ENCODE measurements around the gene CHST11. TPM values are rescaled to one million over a fixed set of nuclear protein-coding genes. Genes with fewer than 3 reads are reported as not detected.

Gene CHST11
- total and polyA plus RNA-seq, 10 of the 15 experiments (the other 5 are each of a cell fraction or from before 2014, with no cell fraction given), result 1.9 to 38.1 (median 17.2) TPM

DNA sequence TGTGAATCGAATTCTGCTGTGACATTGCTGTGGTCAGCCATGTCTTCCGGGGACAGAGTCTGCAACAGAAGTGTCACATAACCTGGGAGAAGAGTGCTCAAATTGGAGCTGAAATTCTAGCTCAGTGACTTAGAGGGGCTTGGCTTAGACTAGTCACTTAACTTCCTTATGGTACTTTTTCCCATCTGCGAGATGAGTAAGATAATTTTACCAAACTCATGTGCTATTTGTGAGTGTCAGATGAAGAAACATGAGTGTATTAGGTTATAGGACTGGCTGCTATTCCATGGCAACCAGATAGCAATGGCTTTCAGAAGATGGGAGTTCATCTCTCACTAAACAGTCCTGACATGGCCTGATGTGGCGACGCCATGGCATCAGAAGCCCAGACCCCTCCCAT is 104.1 kb downstream of the CHST11 start:
- ChIA-PET RAD21 (ENCODE audit: unreplicated experiment) (no interaction called here), POLR2A (no interaction called here), CTCF (no interaction called here), SMC1A (ENCODE audit: uncharacterized antibody, unreplicated experiment) (interaction anchor here (0.9 to 1.0 kb wide), 2 partner anchors 11 to 28 kb away, joined by 3 read pairs; no protein-coding TSS in a partner anchor)
- no peak for FAIRE-seq
- peaks cover 18% of the 10 kb centered on the region for H3K79me2 ChIP-seq (ENCODE audit: control insufficient read depth, insufficient read depth, low read length)
- H3K4me3 ChIP-seq, result no peak overlapping the region
- no TSS peak for BruUV-seq (replicated peaks)
- in situ Hi-C loops (cut with MboI) (no loop called here), intact Hi-C loops (cut with micrococcal nuclease; ENCODE audit: unreplicated experiment) (no loop called here)
- ATAC-seq, result no peak
- 78% methylated on average over 5 of the region's 5 CpGs for WGBS (ENCODE audit: insufficient coverage, insufficient replicate concordance, low lambda C conversion rate, missing lambda C conversion rate)
- H4K20me1 ChIP-seq (ENCODE audit: control insufficient read depth, insufficient read depth), result no peaks in the 10 kb centered on the region
- H3K9me3 ChIP-seq (replicated peaks; ENCODE audit: control insufficient read depth, insufficient read depth, low read length), result peaks cover 13% of the 10 kb centered on the region
- DNase-seq (ENCODE audit: low read depth, low spot score), result no peak
- H3K9ac ChIP-seq (ENCODE audit: control insufficient read depth, insufficient read depth, low read length), result no peak overlapping the region
- H3K36me3 ChIP-seq (ENCODE audit: control insufficient read depth in 2 of 2, insufficient read depth in 2 of 2, low read length in 1 of 2), result peaks cover 0 to 1% of the 10 kb centered on the region in 2 experiments; a peak in 3 of 4 replicates
- H2AFZ ChIP-seq (ENCODE audit: control insufficient read depth, low read depth, low read length), result no peak overlapping the region
- no peak overlapping the region for H3K27ac ChIP-seq (ENCODE audit: control insufficient read depth, insufficient read depth)
- no peak overlapping the region for H3K4me2 ChIP-seq (ENCODE audit: control insufficient read depth, insufficient read depth)
- no peaks in the 10 kb centered on the region for H3K27me3 ChIP-seq (replicated peaks in 1 of 2; ENCODE audit: control insufficient read depth in 2 of 2, insufficient read depth in 2 of 2, low read length in 1 of 2)
- H3K4me1 ChIP-seq (ENCODE audit: control insufficient read depth, insufficient read depth, low read length), result peaks cover 3% of the 10 kb centered on the region; the same call in 1 of the 2 replicates
- TF ChIP-seq, protein P1, sequence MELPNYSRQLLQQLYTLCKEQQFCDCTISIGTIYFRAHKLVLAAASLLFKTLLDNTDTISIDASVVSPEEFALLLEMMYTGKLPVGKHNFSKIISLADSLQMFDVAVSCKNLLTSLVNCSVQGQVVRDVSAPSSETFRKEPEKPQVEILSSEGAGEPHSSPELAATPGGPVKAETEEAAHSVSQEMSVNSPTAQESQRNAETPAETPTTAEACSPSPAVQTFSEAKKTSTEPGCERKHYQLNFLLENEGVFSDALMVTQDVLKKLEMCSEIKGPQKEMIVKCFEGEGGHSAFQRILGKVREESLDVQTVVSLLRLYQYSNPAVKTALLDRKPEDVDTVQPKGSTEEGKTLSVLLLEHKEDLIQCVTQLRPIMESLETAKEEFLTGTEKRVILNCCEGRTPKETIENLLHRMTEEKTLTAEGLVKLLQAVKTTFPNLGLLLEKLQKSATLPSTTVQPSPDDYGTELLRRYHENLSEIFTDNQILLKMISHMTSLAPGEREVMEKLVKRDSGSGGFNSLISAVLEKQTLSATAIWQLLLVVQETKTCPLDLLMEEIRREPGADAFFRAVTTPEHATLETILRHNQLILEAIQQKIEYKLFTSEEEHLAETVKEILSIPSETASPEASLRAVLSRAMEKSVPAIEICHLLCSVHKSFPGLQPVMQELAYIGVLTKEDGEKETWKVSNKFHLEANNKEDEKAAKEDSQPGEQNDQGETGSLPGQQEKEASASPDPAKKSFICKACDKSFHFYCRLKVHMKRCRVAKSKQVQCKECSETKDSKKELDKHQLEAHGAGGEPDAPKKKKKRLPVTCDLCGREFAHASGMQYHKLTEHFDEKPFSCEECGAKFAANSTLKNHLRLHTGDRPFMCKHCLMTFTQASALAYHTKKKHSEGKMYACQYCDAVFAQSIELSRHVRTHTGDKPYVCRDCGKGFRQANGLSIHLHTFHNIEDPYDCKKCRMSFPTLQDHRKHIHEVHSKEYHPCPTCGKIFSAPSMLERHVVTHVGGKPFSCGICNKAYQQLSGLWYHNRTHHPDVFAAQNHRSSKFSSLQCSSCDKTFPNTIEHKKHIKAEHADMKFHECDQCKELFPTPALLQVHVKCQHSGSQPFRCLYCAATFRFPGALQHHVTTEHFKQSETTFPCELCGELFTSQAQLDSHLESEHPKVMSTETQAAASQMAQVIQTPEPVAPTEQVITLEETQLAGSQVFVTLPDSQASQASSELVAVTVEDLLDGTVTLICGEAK (IDR thresholded peaks at IDR 0.05; ENCODE audit: borderline replicate concordance), result no peak
- TF ChIP-seq, protein P2, sequence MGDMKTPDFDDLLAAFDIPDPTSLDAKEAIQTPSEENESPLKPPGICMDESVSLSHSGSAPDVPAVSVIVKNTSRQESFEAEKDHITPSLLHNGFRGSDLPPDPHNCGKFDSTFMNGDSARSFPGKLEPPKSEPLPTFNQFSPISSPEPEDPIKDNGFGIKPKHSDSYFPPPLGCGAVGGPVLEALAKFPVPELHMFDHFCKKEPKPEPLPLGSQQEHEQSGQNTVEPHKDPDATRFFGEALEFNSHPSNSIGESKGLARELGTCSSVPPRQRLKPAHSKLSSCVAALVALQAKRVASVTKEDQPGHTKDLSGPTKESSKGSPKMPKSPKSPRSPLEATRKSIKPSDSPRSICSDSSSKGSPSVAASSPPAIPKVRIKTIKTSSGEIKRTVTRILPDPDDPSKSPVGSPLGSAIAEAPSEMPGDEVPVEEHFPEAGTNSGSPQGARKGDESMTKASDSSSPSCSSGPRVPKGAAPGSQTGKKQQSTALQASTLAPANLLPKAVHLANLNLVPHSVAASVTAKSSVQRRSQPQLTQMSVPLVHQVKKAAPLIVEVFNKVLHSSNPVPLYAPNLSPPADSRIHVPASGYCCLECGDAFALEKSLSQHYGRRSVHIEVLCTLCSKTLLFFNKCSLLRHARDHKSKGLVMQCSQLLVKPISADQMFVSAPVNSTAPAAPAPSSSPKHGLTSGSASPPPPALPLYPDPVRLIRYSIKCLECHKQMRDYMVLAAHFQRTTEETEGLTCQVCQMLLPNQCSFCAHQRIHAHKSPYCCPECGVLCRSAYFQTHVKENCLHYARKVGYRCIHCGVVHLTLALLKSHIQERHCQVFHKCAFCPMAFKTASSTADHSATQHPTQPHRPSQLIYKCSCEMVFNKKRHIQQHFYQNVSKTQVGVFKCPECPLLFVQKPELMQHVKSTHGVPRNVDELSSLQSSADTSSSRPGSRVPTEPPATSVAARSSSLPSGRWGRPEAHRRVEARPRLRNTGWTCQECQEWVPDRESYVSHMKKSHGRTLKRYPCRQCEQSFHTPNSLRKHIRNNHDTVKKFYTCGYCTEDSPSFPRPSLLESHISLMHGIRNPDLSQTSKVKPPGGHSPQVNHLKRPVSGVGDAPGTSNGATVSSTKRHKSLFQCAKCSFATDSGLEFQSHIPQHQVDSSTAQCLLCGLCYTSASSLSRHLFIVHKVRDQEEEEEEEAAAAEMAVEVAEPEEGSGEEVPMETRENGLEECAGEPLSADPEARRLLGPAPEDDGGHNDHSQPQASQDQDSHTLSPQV (IDR thresholded peaks at IDR 0.05), result no peak
- no peak for TF ChIP-seq RELA (IDR thresholded peaks at IDR 0.05; ENCODE audit: borderline replicate concordance, partially characterized antibody)
- no peak for TF ChIP-seq NFYA (IDR thresholded peaks at IDR 0.05; ENCODE audit: borderline replicate concordance, low read depth, low read length)
- TF ChIP-seq, protein P3, sequence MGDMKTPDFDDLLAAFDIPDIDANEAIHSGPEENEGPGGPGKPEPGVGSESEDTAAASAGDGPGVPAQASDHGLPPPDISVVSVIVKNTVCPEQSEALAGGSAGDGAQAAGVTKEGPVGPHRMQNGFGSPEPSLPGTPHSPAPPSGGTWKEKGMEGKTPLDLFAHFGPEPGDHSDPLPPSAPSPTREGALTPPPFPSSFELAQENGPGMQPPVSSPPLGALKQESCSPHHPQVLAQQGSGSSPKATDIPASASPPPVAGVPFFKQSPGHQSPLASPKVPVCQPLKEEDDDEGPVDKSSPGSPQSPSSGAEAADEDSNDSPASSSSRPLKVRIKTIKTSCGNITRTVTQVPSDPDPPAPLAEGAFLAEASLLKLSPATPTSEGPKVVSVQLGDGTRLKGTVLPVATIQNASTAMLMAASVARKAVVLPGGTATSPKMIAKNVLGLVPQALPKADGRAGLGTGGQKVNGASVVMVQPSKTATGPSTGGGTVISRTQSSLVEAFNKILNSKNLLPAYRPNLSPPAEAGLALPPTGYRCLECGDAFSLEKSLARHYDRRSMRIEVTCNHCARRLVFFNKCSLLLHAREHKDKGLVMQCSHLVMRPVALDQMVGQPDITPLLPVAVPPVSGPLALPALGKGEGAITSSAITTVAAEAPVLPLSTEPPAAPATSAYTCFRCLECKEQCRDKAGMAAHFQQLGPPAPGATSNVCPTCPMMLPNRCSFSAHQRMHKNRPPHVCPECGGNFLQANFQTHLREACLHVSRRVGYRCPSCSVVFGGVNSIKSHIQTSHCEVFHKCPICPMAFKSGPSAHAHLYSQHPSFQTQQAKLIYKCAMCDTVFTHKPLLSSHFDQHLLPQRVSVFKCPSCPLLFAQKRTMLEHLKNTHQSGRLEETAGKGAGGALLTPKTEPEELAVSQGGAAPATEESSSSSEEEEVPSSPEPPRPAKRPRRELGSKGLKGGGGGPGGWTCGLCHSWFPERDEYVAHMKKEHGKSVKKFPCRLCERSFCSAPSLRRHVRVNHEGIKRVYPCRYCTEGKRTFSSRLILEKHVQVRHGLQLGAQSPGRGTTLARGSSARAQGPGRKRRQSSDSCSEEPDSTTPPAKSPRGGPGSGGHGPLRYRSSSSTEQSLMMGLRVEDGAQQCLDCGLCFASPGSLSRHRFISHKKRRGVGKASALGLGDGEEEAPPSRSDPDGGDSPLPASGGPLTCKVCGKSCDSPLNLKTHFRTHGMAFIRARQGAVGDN (IDR thresholded peaks at IDR 0.05), result no peak
- no peak for TF ChIP-seq EGR1 (IDR thresholded peaks at IDR 0.05; ENCODE audit: borderline replicate concordance in 1 of 2, low read depth in 2 of 2, low read length in 2 of 2)
- TF ChIP-seq RFX5 (IDR thresholded peaks at IDR 0.05; ENCODE audit: low read depth, low read length), result no peak
- TF ChIP-seq, protein P4, sequence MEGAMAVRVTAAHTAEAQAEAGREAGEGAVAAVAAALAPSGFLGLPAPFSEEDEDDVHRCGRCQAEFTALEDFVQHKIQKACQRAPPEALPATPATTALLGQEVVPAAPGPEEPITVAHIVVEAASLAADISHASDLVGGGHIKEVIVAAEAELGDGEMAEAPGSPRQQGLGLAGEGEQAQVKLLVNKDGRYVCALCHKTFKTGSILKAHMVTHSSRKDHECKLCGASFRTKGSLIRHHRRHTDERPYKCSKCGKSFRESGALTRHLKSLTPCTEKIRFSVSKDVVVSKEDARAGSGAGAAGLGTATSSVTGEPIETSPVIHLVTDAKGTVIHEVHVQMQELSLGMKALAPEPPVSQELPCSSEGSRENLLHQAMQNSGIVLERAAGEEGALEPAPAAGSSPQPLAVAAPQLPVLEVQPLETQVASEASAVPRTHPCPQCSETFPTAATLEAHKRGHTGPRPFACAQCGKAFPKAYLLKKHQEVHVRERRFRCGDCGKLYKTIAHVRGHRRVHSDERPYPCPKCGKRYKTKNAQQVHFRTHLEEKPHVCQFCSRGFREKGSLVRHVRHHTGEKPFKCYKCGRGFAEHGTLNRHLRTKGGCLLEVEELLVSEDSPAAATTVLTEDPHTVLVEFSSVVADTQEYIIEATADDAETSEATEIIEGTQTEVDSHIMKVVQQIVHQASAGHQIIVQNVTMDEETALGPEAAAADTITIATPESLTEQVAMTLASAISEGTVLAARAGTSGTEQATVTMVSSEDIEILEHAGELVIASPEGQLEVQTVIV (IDR thresholded peaks at IDR 0.05; ENCODE audit: borderline replicate concordance, partially characterized antibody), result no peak
